Measurements from ENCODE around the gene KRT73. TPM values are rescaled to one million over a fixed set of nuclear protein-coding genes. Genes with fewer than 3 reads are reported as not detected.

The KRT73 gene
- total and polyA plus RNA-seq, 9 of the 15 experiments (the other 6 are each of a cell fraction or from before 2014, with no cell fraction given) = 0.09 to 0.18 (median 0.13) TPM; not detected in 5

DNA sequence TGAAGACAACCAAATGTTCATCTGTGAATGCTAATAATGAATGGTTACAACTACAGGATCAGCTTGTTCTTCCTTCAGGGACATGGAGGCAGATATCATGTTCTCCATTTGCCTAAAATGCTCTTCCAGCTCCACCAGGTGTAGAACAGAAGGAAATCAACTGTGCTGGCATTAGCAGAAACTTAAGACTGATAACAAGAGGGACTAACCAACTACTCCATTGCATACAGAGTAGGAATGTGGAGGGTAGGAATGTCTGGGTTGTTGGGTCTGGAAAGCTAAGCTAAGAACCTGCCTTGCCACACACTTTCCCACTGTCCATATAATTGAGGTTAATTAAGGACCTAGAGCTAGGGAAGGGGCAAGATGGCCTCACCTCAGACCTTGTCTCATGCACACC is 45.1 kb upstream of the KRT73 start:
- no peak overlapping the region for H3K4me3 ChIP-seq
- H3K27ac ChIP-seq (ENCODE audit: extremely low read depth, low read depth, low read length) = peak overlapping the region; percentile 93
- H4K20me1 ChIP-seq (replicated peaks; ENCODE audit: control insufficient read depth, insufficient read depth, low read length) = no peaks in the 10 kb centered on the region
- H3K9me1 ChIP-seq (ENCODE audit: control insufficient read depth, insufficient read depth, low read length) = peaks cover 2% of the 10 kb centered on the region
- ChIA-PET POLR2A (interaction anchor here (0.6 to 1.8 kb wide), 4 partner anchors 9 to 18 kb away, joined by 3 to 5 read pairs (median 4); partner anchors contain the start of gene KRT1), CTCF (ENCODE audit: low intra/inter-chr PET ratio) (no interaction called here)
- intact Hi-C loops (cut with micrococcal nuclease) = loop anchor here (5.0 kb wide), 1 partner anchor 76 kb away; no protein-coding TSS in a partner anchor
- H3K9me3 ChIP-seq (replicated peaks; ENCODE audit: control insufficient read depth, insufficient read depth, low read depth, low read length) = no peaks in the 10 kb centered on the region
- H3K9ac ChIP-seq (ENCODE audit: insufficient read depth in 1 of 2, low read depth in 2 of 2, low read length in 2 of 2) = 0 out of 4 replicates have a peak overlapping the region, but pooled peaks of 1 of the 2 experiments have one; percentile 49
- H3K4me1 ChIP-seq (replicated peaks in 1 of 2; ENCODE audit: control insufficient read depth in 2 of 2, insufficient read depth in 2 of 2, low read length in 2 of 2) = peaks cover 30 to 40% of the 10 kb centered on the region in 2 experiments; a peak in 4 of 5 replicates
- no peaks in the 10 kb centered on the region for H3K79me2 ChIP-seq (ENCODE audit: control insufficient read depth, insufficient read depth, low read length)
- BruUV-seq (replicated peaks) = no TSS peak
- no peak for DNase-seq (ENCODE audit: extremely low read depth in 1 of 4, low spot score in 3 of 4)
- peak overlapping the region; percentile 57 for H2AFZ ChIP-seq (ENCODE audit: low read depth, low read length)
- no peak for ATAC-seq
- H3K4me2 ChIP-seq (ENCODE audit: insufficient read depth, low read length) = peak overlapping the region; percentile 77; the same call in 1 of the 2 replicates
- FAIRE-seq = no peak
- no peaks in the 10 kb centered on the region for H3K36me3 ChIP-seq (ENCODE audit: control insufficient read depth, insufficient read depth, low read length)
- no peaks in the 10 kb centered on the region for H3K27me3 ChIP-seq (ENCODE audit: control insufficient read depth in 2 of 2, insufficient read depth in 2 of 2, low read length in 2 of 2)
- in situ Hi-C loops (cut with MboI) = no loop called here
- TF ChIP-seq SMARCC2 (IDR thresholded peaks at IDR 0.05; ENCODE audit: low read depth) (no peak), RBFOX2 (IDR thresholded peaks at IDR 0.05; ENCODE audit: low read depth, low read length) (no peak), NR2C1 (IDR thresholded peaks at IDR 0.05) (no peak), NR2C1 (tag; IDR thresholded peaks at IDR 0.05) (0 out of 2 replicates have a peak, but pooled peaks have one; percentile 9), ILK (tag; IDR thresholded peaks at IDR 0.05; ENCODE audit: borderline replicate concordance, low read depth) (no peak), CSDE1 (IDR thresholded peaks at IDR 0.05) (no peak), MTA3 (IDR thresholded peaks at IDR 0.05; ENCODE audit: borderline replicate concordance) (no peak), RFX1 (IDR thresholded peaks at IDR 0.05) (no peak), RAD21 (CRISPR knock-in tag; conservative IDR thresholded peaks at IDR 0.05 in 1 of 2, IDR thresholded peaks at IDR 0.05 in 1 of 2) (peak; percentile 34 to 48), ZNF175 (CRISPR knock-in tag; IDR thresholded peaks at IDR 0.05; ENCODE audit: low read depth) (no peak), SLC30A9 (CRISPR knock-in tag; IDR thresholded peaks at IDR 0.05) (no peak), MTA2 (IDR thresholded peaks at IDR 0.05; ENCODE audit: low read depth) (no peak), HCFC1 (IDR thresholded peaks at IDR 0.05; ENCODE audit: low read depth, low read length) (no peak), ZC3H8 (IDR thresholded peaks at IDR 0.05) (no peak), NCOA1 (IDR thresholded peaks at IDR 0.05; ENCODE audit: low read depth) (no peak)
- TF ChIP-seq, protein P1, sequence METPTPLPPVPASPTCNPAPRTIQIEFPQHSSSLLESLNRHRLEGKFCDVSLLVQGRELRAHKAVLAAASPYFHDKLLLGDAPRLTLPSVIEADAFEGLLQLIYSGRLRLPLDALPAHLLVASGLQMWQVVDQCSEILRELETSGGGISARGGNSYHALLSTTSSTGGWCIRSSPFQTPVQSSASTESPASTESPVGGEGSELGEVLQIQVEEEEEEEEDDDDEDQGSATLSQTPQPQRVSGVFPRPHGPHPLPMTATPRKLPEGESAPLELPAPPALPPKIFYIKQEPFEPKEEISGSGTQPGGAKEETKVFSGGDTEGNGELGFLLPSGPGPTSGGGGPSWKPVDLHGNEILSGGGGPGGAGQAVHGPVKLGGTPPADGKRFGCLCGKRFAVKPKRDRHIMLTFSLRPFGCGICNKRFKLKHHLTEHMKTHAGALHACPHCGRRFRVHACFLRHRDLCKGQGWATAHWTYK (CRISPR knock-in tag; IDR thresholded peaks at IDR 0.05) = no peak; the same call in 1 of the 2 replicates
- TF ChIP-seq, protein P2, sequence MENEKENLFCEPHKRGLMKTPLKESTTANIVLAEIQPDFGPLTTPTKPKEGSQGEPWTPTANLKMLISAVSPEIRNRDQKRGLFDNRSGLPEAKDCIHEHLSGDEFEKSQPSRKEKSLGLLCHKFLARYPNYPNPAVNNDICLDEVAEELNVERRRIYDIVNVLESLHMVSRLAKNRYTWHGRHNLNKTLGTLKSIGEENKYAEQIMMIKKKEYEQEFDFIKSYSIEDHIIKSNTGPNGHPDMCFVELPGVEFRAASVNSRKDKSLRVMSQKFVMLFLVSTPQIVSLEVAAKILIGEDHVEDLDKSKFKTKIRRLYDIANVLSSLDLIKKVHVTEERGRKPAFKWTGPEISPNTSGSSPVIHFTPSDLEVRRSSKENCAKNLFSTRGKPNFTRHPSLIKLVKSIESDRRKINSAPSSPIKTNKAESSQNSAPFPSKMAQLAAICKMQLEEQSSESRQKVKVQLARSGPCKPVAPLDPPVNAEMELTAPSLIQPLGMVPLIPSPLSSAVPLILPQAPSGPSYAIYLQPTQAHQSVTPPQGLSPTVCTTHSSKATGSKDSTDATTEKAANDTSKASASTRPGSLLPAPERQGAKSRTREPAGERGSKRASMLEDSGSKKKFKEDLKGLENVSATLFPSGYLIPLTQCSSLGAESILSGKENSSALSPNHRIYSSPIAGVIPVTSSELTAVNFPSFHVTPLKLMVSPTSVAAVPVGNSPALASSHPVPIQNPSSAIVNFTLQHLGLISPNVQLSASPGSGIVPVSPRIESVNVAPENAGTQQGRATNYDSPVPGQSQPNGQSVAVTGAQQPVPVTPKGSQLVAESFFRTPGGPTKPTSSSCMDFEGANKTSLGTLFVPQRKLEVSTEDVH (IDR thresholded peaks at IDR 0.05; ENCODE audit: low read depth, partially characterized antibody) = no peak
- TF ChIP-seq, protein P3, sequence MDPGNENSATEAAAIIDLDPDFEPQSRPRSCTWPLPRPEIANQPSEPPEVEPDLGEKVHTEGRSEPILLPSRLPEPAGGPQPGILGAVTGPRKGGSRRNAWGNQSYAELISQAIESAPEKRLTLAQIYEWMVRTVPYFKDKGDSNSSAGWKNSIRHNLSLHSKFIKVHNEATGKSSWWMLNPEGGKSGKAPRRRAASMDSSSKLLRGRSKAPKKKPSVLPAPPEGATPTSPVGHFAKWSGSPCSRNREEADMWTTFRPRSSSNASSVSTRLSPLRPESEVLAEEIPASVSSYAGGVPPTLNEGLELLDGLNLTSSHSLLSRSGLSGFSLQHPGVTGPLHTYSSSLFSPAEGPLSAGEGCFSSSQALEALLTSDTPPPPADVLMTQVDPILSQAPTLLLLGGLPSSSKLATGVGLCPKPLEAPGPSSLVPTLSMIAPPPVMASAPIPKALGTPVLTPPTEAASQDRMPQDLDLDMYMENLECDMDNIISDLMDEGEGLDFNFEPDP (CRISPR knock-in tag; IDR thresholded peaks at IDR 0.05) = no peak
- TF ChIP-seq, protein P4, sequence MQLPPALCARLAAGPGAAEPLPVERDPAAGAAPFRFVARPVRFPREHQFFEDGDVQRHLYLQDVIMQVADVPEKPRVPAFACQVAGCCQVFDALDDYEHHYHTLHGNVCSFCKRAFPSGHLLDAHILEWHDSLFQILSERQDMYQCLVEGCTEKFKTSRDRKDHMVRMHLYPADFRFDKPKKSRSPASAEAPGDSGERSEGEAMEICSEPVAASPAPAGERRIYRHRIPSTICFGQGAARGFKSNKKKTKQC (CRISPR knock-in tag; IDR thresholded peaks at IDR 0.05) = no peak
